IPS-NIHi7 (cell line): Measurements from ENCODE around the gene DDAH1.

Experiments used
- DNase-seq: peaks from one replicate; pipeline ENCODE4 v3.0.0; 2012; ENCODE audit warnings: mixed read lengths; ENCODE audit errors: extremely low spot score

Gene DDAH1

DNA sequence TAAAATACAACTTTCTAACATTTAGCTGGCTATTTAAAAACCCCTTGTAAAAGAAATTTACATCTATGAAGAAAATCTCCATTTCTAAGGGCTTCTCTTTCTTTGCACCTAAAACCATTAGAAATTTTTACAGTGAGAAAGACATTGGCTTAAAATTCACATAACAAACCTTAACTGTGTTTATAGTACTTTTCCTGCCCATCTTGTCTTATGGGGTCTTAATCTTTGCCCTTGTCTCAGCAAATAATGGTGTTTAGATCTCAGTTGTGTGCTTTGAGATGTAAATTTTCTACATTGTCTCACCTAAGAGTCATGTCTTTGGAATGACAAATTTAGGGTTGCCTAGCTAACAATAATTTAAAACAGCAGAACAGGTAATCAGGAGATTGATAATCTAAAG lies 71.5 kb downstream of the DDAH1 start:
- no peak for DNase-seq

DNA sequence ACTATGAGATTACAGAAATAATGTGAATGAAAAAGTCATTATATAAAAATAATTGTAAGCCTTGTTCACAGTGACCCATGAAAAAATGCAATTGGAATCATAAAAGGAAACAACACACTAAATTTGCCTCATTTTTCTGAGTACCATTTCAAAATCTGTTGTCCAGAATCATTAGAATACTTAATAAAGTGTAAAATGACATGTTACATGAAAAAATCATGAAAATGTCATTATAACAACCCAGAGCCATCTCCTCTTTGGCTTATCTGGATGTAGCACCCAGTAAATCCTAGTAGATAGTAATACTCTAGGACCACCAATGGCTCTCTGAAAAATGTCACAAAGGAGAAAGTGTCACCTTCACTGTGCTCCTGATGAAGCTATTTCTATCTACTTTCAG lies 76.5 kb downstream of the DDAH1 start:
- no peak for DNase-seq

DNA sequence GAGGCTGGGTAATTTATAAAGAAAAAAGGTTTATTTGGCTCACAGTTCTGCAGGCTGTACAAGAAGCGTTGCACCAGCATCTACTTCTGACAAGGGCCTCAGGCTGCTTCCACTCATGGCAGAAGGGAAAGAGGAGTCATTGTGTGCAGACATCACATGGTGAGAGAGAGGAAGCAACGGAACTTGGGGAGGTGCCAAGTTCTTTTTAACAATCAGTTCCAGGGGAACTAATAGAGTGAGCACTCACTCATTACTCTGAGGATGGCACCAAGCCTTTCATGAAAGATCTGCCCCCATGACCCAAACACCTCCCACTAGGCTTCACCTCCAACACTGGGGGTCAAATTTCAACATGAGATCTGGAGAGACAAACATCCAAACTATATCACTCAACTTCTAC lies 77.2 kb downstream of the DDAH1 start:
- no peak for DNase-seq

GRCh38 chr1:85386068-85386722 lies 78.8 kb downstream of the DDAH1 start:
- no peak for DNase-seq

DNA sequence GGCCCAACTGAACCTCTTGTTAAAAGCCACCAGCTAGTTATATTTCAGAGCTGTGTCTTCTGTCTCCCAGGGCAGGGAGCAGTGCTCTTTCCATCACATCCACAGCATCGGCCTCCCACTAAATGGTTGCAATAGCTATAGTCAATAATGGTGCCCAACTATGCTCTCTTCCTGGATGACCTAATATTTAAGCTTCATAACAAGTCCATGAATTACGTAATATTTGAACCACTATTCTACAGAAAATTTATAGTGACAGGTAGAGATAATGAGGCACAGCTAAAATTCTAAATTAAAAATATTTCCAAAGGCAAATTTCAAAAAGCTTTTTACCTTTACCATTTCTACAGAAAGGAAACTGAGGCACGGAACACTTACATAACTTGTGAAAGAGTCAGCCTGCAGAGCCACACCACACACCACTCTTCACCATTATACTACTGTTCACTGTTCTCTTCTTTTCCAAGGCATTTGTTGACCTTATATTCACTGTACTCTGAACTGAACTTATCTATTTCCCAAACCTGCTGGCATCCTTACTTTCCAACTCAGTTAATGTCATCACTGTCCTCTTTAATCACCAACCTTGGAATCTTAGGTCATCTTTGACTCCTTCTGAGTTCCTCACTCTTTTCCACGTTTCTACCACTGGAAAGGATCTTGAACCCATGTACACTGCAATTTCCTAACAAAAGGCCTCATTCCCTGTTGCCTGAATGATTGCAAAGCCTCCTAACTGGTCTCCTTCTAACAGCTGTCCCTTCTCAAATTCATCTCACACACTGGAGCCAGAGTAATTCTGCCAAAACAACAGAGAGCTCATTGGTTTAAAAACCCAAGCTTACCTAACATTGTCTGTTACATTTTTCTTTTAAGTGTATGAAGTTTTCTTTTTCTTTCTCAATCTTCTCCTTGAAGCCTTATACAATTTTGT lies 85.5 kb downstream of the DDAH1 start:
- no peak for DNase-seq

DNA sequence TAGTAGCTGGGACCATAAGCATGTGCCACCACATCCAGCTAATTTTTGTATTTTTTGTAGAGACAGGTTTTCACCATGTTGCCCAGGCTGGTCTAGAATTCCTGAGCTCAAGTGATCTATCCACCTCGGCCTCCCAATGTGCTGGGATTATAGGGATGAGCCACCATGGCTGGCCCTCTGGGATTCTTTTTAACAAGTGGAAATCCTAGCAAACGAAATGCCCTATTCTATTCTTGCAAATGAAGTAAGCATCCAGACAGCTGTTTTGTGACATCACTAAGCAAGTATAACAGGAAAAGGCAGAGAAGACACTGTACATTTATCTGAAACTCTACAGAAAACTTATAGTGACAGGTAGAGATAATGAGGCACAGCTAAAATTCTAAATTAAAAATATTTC lies 86.4 kb downstream of the DDAH1 start:
- no peak for DNase-seq

GRCh38 chr1:85376356-85376755 lies 88.6 kb downstream of the DDAH1 start:
- no peak for DNase-seq

GRCh38 chr1:85375493-85375892 lies 89.5 kb downstream of the DDAH1 start:
- DNase-seq, result no peak

GRCh38 chr1:85374160-85374559 lies 90.8 kb downstream of the DDAH1 start:
- DNase-seq, result no peak

DNA sequence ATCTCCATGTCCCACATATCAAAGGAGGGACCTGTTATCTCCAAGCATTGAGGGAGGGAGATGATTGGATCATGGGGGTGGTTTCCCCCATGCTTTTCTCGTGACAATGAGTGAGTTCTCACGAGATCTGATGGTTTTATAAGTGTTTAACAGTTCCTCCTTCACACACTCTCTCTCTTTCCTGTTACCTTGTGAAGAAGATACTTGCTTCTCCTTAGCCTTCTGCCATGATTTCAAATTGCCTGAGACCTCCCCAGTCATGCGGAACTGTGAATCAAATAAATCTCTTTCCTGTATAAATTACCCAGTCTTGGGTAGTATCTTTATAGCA lies 91.6 kb downstream of the DDAH1 start:
- no peak for DNase-seq

- DNase-seq, result no peak
Measured at GRCh38 chr1:85372683-85373377, 92.1 kb downstream of the DDAH1 start.

DNA sequence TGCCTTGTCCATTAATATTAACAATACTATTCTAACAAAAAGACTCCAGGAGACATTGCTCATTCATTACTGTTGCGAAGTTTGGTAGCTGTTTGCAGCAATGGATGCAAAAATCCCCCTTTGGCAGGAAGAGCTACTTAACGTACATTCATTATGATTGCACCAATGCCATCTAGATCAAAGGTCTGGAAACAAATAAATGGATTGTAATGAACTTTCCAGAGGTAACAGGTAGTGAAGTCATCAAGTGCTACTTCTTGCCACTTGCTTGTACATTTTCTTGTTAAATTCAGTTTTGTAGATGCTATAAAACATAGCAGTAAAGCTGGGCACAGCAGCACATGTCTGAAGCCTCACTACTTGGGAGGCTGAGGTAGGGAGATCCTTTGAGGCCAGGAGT lies 93.9 kb downstream of the DDAH1 start:
- DNase-seq, result no peak

DNA sequence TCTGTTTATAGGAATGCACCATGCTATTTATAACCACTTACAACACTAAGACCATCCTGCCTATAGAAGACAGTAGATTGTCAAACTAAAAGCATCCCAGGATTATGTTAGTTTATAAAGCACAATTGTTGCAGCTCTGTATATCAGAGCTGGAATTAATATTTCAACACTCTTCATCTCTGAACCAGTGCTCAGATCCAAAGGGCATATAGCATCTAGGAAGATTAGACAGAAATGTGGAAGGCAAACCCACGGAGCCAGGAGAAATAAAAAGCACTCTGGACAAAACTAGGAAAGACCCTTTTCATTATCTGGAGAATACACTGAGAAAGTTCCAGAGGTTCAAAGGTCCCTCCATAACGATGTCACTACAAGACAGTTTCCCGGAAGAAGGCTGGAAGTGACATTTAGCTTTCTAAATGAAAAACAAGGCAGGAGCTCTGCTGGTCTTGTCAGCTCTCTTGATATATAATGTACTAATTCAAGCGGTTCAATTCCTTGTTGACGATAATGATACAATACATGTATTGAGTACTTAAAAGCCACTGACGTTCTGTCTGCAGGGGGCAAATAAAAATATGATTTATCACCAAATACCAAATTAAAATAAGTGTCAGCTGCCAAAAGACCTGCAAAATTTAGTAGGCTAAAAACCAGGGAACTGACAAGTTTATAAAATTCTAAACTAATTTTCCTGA lies 96.7 kb downstream of the DDAH1 start:
- no peak for DNase-seq

DNA sequence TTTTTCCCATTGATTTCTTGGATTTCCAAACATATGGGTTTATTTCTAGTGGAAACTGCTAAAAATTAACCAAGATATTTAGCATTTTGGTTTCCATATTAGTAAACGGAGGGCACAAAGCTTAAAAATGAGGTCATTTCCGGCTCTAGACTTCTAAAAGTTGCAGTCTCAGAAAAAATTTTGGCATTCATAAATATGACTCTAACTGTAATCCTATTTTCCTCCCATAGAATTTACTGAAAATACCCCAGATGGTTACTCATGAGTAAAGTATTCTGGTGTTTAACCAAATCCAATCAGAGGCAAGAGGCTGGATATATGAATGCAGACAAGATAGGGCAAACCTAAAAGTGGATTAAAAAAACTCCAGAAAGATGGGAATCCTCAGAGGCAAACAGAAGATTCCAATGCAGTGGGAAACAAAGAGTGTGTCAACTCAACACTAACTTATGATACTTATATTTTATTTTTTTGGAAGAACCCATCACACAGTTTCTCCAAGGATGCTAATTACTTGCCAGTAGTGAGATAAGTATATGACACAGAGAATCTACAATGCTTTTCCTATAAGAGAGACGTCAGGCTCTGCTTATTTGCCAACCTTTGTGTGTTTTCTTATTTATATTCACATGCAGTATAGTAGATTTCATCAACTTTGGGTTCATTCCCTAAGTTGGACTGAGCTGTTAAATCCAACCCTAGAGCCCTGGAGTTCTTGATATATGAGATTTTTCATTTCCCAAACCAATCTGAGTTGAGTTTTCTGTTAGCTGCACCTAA lies 98.4 kb downstream of the DDAH1 start:
- no peak for DNase-seq

DNA sequence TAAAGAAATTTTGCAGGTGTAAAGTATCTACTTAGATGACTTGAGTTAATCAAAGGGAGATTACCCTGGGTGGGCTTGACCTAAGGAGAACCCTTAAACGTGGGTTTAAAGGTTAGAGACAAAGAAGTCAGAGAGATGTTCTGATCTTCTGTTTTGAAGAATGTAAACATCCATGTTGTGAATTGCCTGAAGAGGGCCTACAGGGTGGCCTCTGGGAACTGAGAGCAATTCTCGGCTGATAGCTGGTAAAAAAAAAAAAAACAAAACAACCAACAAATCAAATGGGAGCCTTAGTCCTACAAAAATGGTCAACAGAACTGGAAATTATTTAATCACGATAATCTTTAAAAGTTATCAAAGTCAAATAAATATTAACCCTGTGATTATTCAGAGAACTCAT lies 99.1 kb downstream of the DDAH1 start:
- no peak for DNase-seq

DNA sequence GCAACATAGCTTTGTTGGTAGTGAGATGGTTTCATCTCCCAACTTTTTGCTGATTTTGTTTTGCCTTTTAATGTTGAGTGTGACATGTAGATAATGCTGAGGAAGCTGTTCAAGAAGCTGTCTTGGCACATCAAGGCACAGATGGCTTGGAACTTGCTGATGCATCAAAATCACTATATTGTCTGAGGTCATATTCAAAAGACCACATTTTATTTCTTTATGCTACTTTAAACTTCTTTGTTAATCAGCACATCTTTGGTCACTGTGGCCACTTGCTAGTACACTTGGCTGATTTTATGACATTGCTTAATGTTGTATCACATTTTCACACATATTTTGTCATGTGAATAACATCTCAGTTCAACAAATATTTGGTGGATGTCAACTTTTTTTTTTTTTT lies 101.4 kb downstream of the DDAH1 start:
- DNase-seq, result no peak

DNA sequence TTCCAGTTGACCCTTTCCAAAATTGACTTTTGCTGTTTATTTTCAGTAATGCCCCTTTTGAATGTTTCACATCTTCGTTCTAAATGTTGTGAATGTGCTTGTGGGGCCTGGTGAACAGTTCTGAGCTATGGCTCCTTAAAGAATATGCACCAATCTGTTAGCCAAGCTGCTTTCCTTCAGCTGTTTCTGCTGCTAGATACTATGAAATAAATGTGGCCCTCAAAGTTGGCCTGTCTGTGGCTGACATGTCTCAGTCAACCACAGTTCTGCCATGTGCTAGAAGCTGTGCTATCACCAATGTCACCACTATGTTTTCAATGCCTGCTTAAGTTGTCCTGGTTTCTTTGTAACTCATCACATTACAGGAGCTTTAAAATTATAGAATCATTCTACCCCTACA lies 101.9 kb downstream of the DDAH1 start:
- DNase-seq, result no peak

DNA sequence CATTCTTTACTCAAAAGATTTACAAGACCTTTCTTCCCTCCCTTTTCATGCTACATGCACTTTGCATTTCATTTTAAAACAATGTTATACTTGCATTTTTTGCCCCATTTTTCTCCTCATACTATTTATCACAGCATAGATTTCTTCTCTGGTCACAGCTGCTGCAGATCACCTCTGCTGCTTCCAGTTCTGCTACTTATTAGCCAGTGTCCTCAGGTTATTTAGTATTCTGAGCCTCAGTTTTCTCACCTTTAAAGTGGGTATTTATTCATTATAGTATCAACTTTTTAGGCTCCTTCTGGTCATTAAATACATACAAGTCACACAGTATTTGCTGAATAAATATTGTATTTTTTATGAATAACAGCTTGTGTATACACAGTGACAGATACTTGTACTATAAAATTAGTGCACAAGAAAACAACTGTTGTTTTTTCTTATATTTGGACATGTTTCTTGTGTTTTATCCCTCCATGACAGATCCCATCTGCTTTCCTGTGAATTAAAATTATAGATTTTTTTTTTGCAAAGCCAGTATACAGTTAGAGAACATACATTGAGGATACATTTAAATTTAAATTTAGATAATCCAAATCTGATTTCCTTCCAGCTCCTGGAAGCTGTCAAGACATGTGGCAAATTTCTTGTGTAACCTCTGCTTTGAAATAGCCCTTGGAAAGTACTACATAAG lies 103.2 kb downstream of the DDAH1 start:
- no peak for DNase-seq

DNA sequence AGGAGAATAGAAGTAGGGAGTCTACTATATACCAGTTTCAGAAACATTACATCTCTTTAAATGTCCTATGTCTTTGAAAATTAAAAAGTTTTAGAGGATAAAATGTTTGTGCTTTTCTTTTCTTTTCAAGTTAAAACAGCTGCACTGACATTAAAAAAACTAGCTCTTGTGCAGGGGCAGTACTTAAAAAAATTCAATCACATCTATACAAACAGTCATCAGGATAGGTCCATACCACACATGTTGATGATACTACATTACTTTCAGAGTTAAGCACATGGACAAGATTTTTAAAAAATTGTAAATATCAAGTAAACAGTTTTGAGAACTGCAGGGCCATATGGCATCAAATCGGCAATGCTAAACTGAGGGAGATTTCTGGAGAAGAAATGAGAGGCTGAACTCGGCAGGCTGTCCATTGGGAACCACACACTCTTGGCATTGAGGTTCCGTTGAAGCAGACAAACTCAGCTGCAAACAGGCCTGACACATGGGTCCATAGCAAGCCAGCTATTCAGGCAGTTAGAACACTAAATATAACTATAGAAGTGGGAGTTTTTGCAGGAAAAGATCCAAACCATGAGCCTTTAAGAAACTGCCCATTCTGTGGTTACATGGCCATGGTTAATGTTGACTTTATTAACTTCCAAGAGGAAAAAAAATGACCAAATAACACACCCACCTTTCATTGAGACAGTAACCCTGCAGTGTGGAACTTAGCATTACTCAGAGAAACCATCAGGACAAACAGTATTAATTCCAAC lies 104.0 kb downstream of the DDAH1 start:
- DNase-seq, result no peak
